GM12878 (cell line): Measurements from ENCODE around the gene GRAMD1A. TPM values are rescaled to one million over a fixed set of nuclear protein-coding genes. Genes with fewer than 3 reads are reported as not detected.

Experiments
- ATAC-seq: fragments of 200-7000 bp; cut with Tn5 transposase; 3 replicates; pipeline ENCODE4 v1.9.1; 2020; ENCODE audit warnings: mild to moderate bottlenecking, moderate library complexity
- BruUV-seq: library from RNA; stranded (reverse); fragments of 400-500 nt; replicated peaks from 2 replicates; lab custom pipeline; 2021; lab: Mats Ljungman, UMichigan
- CTCF ChIA-PET: fragments of 300-600 bp; sonication (Branson Sonifier 250); formaldehyde crosslinking; extraction: SDS; loops from one replicate; lab custom pipeline; 2021; ENCODE audit warnings: inconsistent platforms; lab: Yijun Ruan, JAX
- POLR2A ChIA-PET: fragments of 350-600 bp; formaldehyde crosslinking; extraction: SDS; loops from one replicate; lab custom pipeline; 2021; ENCODE audit warnings: inconsistent platforms; lab: Charles Lee
- RAD21 ChIA-PET: fragments of 300-600 bp; sonication (Branson Sonifier 250); formaldehyde crosslinking; loops from one replicate; lab custom pipeline; 2023; ENCODE audit warnings: antibody characterized with exemption; ENCODE audit not compliant: unreplicated experiment; lab: Charles Lee
- SMC1A ChIA-PET: fragments of 300-600 bp; sonication (Branson Sonifier 250); formaldehyde crosslinking; loops from one replicate; lab custom pipeline; 2023; ENCODE audit not compliant: unreplicated experiment, uncharacterized antibody; lab: Charles Lee
- DNase-seq: peaks from one replicate; pipeline ENCODE4 v3.0.0-alpha.2; 2011; ENCODE audit warnings: low read depth, low spot score
- FAIRE-seq: peaks from 3 replicates; lab custom pipeline; 2011; peaks lifted over from hg19 to GRCh38; lab: Jason Lieb, UNC
- H2AFZ ChIP-seq: 2 replicates; pipeline ENCODE4 v1.6.0; 2011; ENCODE audit warnings: low read depth, low read length, control low read depth; ENCODE audit not compliant: control insufficient read depth
- H3K27ac ChIP-seq: 2 replicates; pipeline ENCODE4 v1.5.1; 2011; ENCODE audit warnings: control low read depth; ENCODE audit not compliant: control insufficient read depth, insufficient read depth
- H3K27me3 ChIP-seq, 2 experiments: replicated peaks in 1 of 2; 2 replicates each; pipeline versions ENCODE4 v1.6.0 to v1.6.1; 2011; ENCODE audit warnings: low read length in 1 of 2; ENCODE audit not compliant: control insufficient read depth in 2 of 2, insufficient read depth in 2 of 2
- H3K36me3 ChIP-seq, 2 experiments: 2 replicates each; pipeline ENCODE4 v1.5.1; 2011; ENCODE audit warnings: low read length in 1 of 2; ENCODE audit not compliant: control insufficient read depth in 2 of 2, insufficient read depth in 2 of 2
- H3K4me1 ChIP-seq: 2 replicates; pipeline ENCODE4 v1.6.1; 2011; ENCODE audit warnings: mild to moderate bottlenecking, low read length, moderate library complexity, mixed read lengths; ENCODE audit not compliant: control insufficient read depth, insufficient read depth
- H3K4me2 ChIP-seq: 2 replicates; pipeline ENCODE4 v1.6.0; 2011; ENCODE audit warnings: control low read depth; ENCODE audit not compliant: control insufficient read depth, insufficient read depth
- H3K4me3 ChIP-seq: fragments of 200-600 bp; sonication (generic); 2 replicates; pipeline ENCODE4 v1.5.1; 2016
- H3K79me2 ChIP-seq: 2 replicates; pipeline ENCODE4 v1.6.0; 2011; ENCODE audit warnings: low read length; ENCODE audit not compliant: control insufficient read depth, insufficient read depth
- H3K9ac ChIP-seq: 2 replicates; pipeline ENCODE4 v1.8.0; 2011; ENCODE audit warnings: low read length, control low read depth, mixed read lengths; ENCODE audit not compliant: control insufficient read depth, insufficient read depth
- H3K9me3 ChIP-seq: replicated peaks from 3 replicates; pipeline ENCODE4 v1.5.1; 2011; ENCODE audit warnings: mild to moderate bottlenecking, low read length; ENCODE audit not compliant: control insufficient read depth, insufficient read depth
- H4K20me1 ChIP-seq: 2 replicates; pipeline ENCODE4 v1.6.0; 2011; ENCODE audit not compliant: control insufficient read depth, insufficient read depth
- ESRRA ChIP-seq: IDR thresholded peaks from 2 replicates; pipeline ENCODE4 v1.6.1; 2012; ENCODE audit warnings: mild to moderate bottlenecking, low read length, improper control_type of control experiment
- LARP7 ChIP-seq: fragments of 450-650 bp; IDR thresholded peaks from 2 replicates; pipeline ENCODE4 v1.6.1; 2017; ENCODE audit warnings: mild to moderate bottlenecking
- MAX ChIP-seq: IDR thresholded peaks from 2 replicates; pipeline ENCODE4 v1.6.1; 2012; ENCODE audit warnings: low read depth, low read length, improper control_type of control experiment
- MXI1 ChIP-seq: fragments of 150-350 bp; IDR thresholded peaks from 2 replicates; pipeline ENCODE4 v1.6.1; 2011; ENCODE audit warnings: low read depth, mild to moderate bottlenecking, inconsistent platforms, low read length, improper control_type of control experiment
- POLR2A ChIP-seq: IDR thresholded peaks from 2 replicates; pipeline ENCODE4 v1.6.1; 2011; ENCODE audit warnings: low read depth, mild to moderate bottlenecking, low read length
- RAD21 ChIP-seq: IDR thresholded peaks from 2 replicates; pipeline ENCODE4 v1.6.1; 2011; ENCODE audit warnings: mild to moderate bottlenecking, low read depth, low read length, moderate library complexity; ENCODE audit not compliant: insufficient read depth
- TCF7 ChIP-seq: IDR thresholded peaks from 2 replicates; pipeline ENCODE4 v1.6.1; 2014; ENCODE audit warnings: antibody characterized with exemption, borderline replicate concordance
- WGBS: methylation state at CpG from one replicate; pipeline ENCODE4 v1.1.6; 2016; ENCODE audit warnings: low lambda C conversion rate; ENCODE audit not compliant: insufficient replicate concordance, insufficient coverage; ENCODE audit errors: missing lambda C conversion rate; 5-methylcytosine and 5-hydroxymethylcytosine counted together
- in situ Hi-C: fragments of 300-500 bp; cut with MboI; formaldehyde crosslinking; loops from 9 replicates; pipeline ENCODE4 v1.14.3; 2018; ENCODE audit warnings: mixed read lengths
- intact Hi-C: fragments of 100-400 bp; cut with micrococcal nuclease; formaldehyde crosslinking; loops from one replicate; pipeline ENCODE4 v1.14.2; 2022; ENCODE audit not compliant: unreplicated experiment
- polyA plus RNA-seq, 11 experiments: library from polyadenylated mRNA; depleted of rRNA in 4 of 11; unstranded in 6 of 11; stranded (reverse) in 5 of 11; fragments of >200 nt; fragmentation: Nextera tagmentation in 4 of 11; fragmentation: Illumina TruSeq in 1 of 11; extraction: Ambion mirVana in 4 of 11; extraction: Trizol in 1 of 11; gene quantifications; 1 replicate in 1 of 11; 2 replicates in 10 of 11; pipeline versions ENCODE4 v1.2.1 to v1.2.3, GENCODE V29; 2011 to 2016; ENCODE audit warnings: inconsistent platforms in 2 of 11, missing spikeins in 2 of 11, low read depth in 1 of 11
- total RNA-seq, 4 experiments: library from RNA; depleted of rRNA in 3 of 4; stranded (reverse); fragments of >200 nt in 3 of 4; fragmentation: Illumina TruSeq in 1 of 4; extraction: Trizol in 1 of 4; gene quantifications; 2 replicates each; pipeline versions ENCODE4 v1.2.1 to v1.2.3, GENCODE V29; 2013 to 2021
- TF ChIP-seq, protein P1 (sequence below), 3 experiments: IDR thresholded peaks in 2 of 3; conservative IDR thresholded peaks in 1 of 3; 2 replicates each; pipeline ENCODE4 v1.5.1; 2011; ENCODE audit warnings: low read depth in 3 of 3, low read length in 3 of 3, mild to moderate bottlenecking in 3 of 3, control low read depth in 2 of 3, moderate library complexity in 2 of 3, inconsistent platforms in 1 of 3, mixed read lengths in 1 of 3; ENCODE audit not compliant: control insufficient read depth in 2 of 3, insufficient read depth in 1 of 3; ENCODE audit errors: extremely low read depth in 1 of 3
- TF ChIP-seq, protein P2 (sequence below): fragments of 150-350 bp; IDR thresholded peaks from 2 replicates; pipeline ENCODE4 v1.6.1; 2016; ENCODE audit warnings: low read depth, low read length

Gene GRAMD1A
- total and polyA plus RNA-seq, 10 of the 15 experiments (the other 5 are each of a cell fraction or from before 2014, with no cell fraction given): 0.79 to 73.6 (median 35.3) TPM

DNA sequence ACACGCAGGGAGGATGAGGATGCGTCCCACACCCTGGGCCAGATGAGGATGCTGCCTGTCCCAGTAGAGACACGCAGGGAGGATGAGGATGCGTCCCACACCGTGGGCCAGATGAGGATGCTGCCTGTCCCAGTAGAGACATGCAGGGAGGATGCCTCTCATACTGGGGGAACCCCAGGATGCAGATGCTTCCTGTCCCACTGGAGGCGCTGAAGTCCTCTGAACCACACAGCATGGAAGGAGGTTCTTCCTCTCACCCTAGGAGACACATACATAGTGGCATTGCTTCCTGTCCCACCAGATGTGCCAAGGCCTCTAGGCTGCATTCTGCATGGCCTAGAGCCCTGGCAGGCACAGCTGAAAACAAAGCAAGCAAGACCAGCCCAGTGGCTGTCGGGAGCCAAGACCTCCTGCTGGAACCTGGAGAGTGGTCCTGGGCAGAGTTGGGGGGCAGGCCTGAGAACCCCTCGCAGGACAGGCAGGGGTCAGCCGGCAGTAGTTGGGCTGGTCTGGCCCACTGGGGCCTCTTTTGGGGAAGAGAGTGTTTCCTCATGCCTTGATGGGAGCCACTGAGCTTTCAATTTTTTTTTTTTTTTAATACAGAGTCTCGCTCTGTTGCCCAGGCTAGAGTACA lies 45.7 kb downstream of the GRAMD1A start:
- no peaks in the 10 kb centered on the region for H3K79me2 ChIP-seq
- H3K27me3 ChIP-seq: peaks cover 0 to 2% of the 10 kb centered on the region in 2 experiments; a peak in 3 of 4 replicates
- no peaks in the 10 kb centered on the region; the same call in 1 of the 2 replicates for H3K4me1 ChIP-seq
- SMC1A ChIA-PET: interaction anchor here (1.8 kb wide), 1 partner anchor 13 kb away, joined by 3 read pairs; no protein-coding TSS in a partner anchor
- in situ Hi-C loops: no loop called here
- peak; percentile 71 for FAIRE-seq
- H3K4me2 ChIP-seq: no peak overlapping the region
- H3K27ac ChIP-seq: no peak overlapping the region
- TF ChIP-seq LARP7 (no peak), RAD21 (0 out of 2 replicates have a peak, but pooled peaks have one; percentile 26), MXI1 (no peak), ESRRA (no peak), MAX (no peak), TCF7 (no peak), POLR2A (no peak)
- TF ChIP-seq, protein P1, sequence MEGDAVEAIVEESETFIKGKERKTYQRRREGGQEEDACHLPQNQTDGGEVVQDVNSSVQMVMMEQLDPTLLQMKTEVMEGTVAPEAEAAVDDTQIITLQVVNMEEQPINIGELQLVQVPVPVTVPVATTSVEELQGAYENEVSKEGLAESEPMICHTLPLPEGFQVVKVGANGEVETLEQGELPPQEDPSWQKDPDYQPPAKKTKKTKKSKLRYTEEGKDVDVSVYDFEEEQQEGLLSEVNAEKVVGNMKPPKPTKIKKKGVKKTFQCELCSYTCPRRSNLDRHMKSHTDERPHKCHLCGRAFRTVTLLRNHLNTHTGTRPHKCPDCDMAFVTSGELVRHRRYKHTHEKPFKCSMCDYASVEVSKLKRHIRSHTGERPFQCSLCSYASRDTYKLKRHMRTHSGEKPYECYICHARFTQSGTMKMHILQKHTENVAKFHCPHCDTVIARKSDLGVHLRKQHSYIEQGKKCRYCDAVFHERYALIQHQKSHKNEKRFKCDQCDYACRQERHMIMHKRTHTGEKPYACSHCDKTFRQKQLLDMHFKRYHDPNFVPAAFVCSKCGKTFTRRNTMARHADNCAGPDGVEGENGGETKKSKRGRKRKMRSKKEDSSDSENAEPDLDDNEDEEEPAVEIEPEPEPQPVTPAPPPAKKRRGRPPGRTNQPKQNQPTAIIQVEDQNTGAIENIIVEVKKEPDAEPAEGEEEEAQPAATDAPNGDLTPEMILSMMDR (IDR thresholded peaks at IDR 0.05 in 2 of 3, conservative IDR thresholded peaks at IDR 0.05 in 1 of 3; ENCODE audit: control insufficient read depth in 2 of 3, extremely low read depth in 1 of 3, insufficient read depth in 1 of 3, low read depth in 3 of 3, low read length in 3 of 3): peak; percentile 56 to 60 (median 59); a peak in 5 of 6 replicates
- TF ChIP-seq, protein P2, sequence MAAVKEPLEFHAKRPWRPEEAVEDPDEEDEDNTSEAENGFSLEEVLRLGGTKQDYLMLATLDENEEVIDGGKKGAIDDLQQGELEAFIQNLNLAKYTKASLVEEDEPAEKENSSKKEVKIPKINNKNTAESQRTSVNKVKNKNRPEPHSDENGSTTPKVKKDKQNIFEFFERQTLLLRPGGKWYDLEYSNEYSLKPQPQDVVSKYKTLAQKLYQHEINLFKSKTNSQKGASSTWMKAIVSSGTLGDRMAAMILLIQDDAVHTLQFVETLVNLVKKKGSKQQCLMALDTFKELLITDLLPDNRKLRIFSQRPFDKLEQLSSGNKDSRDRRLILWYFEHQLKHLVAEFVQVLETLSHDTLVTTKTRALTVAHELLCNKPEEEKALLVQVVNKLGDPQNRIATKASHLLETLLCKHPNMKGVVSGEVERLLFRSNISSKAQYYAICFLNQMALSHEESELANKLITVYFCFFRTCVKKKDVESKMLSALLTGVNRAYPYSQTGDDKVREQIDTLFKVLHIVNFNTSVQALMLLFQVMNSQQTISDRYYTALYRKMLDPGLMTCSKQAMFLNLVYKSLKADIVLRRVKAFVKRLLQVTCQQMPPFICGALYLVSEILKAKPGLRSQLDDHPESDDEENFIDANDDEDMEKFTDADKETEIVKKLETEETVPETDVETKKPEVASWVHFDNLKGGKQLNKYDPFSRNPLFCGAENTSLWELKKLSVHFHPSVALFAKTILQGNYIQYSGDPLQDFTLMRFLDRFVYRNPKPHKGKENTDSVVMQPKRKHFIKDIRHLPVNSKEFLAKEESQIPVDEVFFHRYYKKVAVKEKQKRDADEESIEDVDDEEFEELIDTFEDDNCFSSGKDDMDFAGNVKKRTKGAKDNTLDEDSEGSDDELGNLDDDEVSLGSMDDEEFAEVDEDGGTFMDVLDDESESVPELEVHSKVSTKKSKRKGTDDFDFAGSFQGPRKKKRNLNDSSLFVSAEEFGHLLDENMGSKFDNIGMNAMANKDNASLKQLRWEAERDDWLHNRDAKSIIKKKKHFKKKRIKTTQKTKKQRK: no peak
- TF ChIP-seq, all 136 proteins: peak for 2
- BruUV-seq: no TSS peak
- Histone ChIP-seq H3K4me3 (no peak overlapping the region), H3K9ac (no peak overlapping the region), H3K36me3 (no peaks in the 10 kb centered on the region), H3K9me3 (no peaks in the 10 kb centered on the region), H2AFZ (peak overlapping the region; percentile 55), H4K20me1 (no peaks in the 10 kb centered on the region)
- 21% methylated on average over 7 of the region's 10 CpGs for WGBS
- intact Hi-C loops: no loop called here
- ATAC-seq: peak; percentile 93
- RAD21 ChIA-PET: interaction anchor here (0.7 kb wide), 1 partner anchor 21 kb away, joined by 3 read pairs; no protein-coding TSS in a partner anchor
- DNase-seq: peak; percentile 16
- POLR2A ChIA-PET: no interaction called here
- CTCF ChIA-PET: interaction anchor here (0.6 to 5.4 kb wide), 4 partner anchors 11 to 1461 kb away, joined by 3 to 56 read pairs (median 24); partner anchors contain the start of gene LGI4
